RWPE2 (cell line): ENCODE measurements around the gene KIF1B.

ENCODE experiments used
- ATAC-seq: fragments of 200-7000 bp; cut with Tn5 transposase; 3 replicates; pipeline ENCODE4 v1.9.1; 2021; ENCODE audit warnings: low read depth
- DNase-seq: peaks from one replicate; pipeline ENCODE4 v3.0.0-alpha.2; 2020; ENCODE audit warnings: low spot score
- H3K27ac ChIP-seq: fragments of 450-650 bp; 2 replicates; pipeline ENCODE4 v1.5.1; 2017; ENCODE audit warnings: mild to moderate bottlenecking; ENCODE audit not compliant: poor library complexity, severe bottlenecking
- H3K27me3 ChIP-seq: fragments of 250-450 bp; sonication (Bioruptor Pico); 2 replicates; pipeline ENCODE4 v1.5.1; 2021; ENCODE audit warnings: mild to moderate bottlenecking, moderate library complexity; ENCODE audit not compliant: insufficient read depth, poor library complexity, severe bottlenecking
- H3K36me3 ChIP-seq: fragments of 250-450 bp; sonication (Bioruptor Pico); 2 replicates; pipeline ENCODE4 v1.5.1; 2020; ENCODE audit warnings: low read depth, mild to moderate bottlenecking, moderate library complexity
- H3K4me1 ChIP-seq: fragments of 250-450 bp; sonication (Bioruptor Pico); 2 replicates; pipeline ENCODE4 v1.5.1; 2021; ENCODE audit warnings: mild to moderate bottlenecking, moderate library complexity; ENCODE audit not compliant: insufficient read depth, poor library complexity, severe bottlenecking
- H3K4me3 ChIP-seq: fragments of 250-450 bp; sonication (Bioruptor Pico); 2 replicates; pipeline ENCODE4 v1.5.1; 2021; ENCODE audit warnings: mild to moderate bottlenecking, moderate library complexity; ENCODE audit not compliant: severe bottlenecking
- H3K9me3 ChIP-seq: fragments of 250-450 bp; sonication (Bioruptor Pico); 2 replicates; pipeline ENCODE4 v1.5.1; 2021; ENCODE audit warnings: mild to moderate bottlenecking, moderate library complexity; ENCODE audit not compliant: severe bottlenecking
- CTCF ChIP-seq: fragments of 450-650 bp; IDR thresholded peaks from one replicate; pipeline ENCODE4 v1.5.1; 2017; ENCODE audit warnings: mild to moderate bottlenecking, moderate library complexity; ENCODE audit not compliant: poor library complexity, severe bottlenecking

Gene KIF1B

GRCh38 chr1:10328180-10328963 lies 118.0 kb downstream of the KIF1B start:
- Histone ChIP-seq H3K27me3 (no peaks in the 10 kb centered on the region), H3K4me1 (no peaks in the 10 kb centered on the region), H3K9me3 (no peaks in the 10 kb centered on the region), H3K36me3 (peaks cover 29% of the 10 kb centered on the region), H3K27ac (no peak overlapping the region), H3K4me3 (no peak overlapping the region)
- no peak for ATAC-seq
- no peak for DNase-seq
- TF ChIP-seq CTCF = no peak

- TF ChIP-seq CTCF = no peak
- Histone ChIP-seq H3K27ac (no peak overlapping the region), H3K36me3 (peaks cover 60% of the 10 kb centered on the region), H3K27me3 (no peaks in the 10 kb centered on the region), H3K9me3 (no peaks in the 10 kb centered on the region), H3K4me3 (no peak overlapping the region), H3K4me1 (no peaks in the 10 kb centered on the region)
- ATAC-seq = no peak
- DNase-seq = no peak
Observed at GRCh38 chr1:10337436-10337835, 127.1 kb downstream of the KIF1B start.

- H3K36me3 ChIP-seq = peaks cover 66% of the 10 kb centered on the region
- H3K4me3 ChIP-seq = no peak overlapping the region
- no peak for DNase-seq
Observed at GRCh38 chr1:10338047-10338446, 127.7 kb downstream of the KIF1B start.

GRCh38 chr1:10338611-10339010 lies 128.2 kb downstream of the KIF1B start:
- H3K27ac ChIP-seq = no peak overlapping the region
- ATAC-seq = no peak
- H3K4me3 ChIP-seq = no peak overlapping the region
- no peak for TF ChIP-seq CTCF
- H3K27me3 ChIP-seq = no peaks in the 10 kb centered on the region
- peaks cover 72% of the 10 kb centered on the region for H3K36me3 ChIP-seq
- no peak for DNase-seq
- no peaks in the 10 kb centered on the region for H3K9me3 ChIP-seq
- no peaks in the 10 kb centered on the region for H3K4me1 ChIP-seq

More at GRCh38 chr1:10338047-10338446, 127.7 kb downstream of the KIF1B start:
- no peaks in the 10 kb centered on the region for H3K4me1 ChIP-seq
- no peaks in the 10 kb centered on the region for H3K9me3 ChIP-seq
- H3K27me3 ChIP-seq = no peaks in the 10 kb centered on the region
- peak; percentile 70 for TF ChIP-seq CTCF
- peak; percentile 76 for ATAC-seq
- H3K27ac ChIP-seq = no peak overlapping the region

- H3K36me3 ChIP-seq = peaks cover 77% of the 10 kb centered on the region
- no peak overlapping the region for H3K27ac ChIP-seq
- no peak overlapping the region for H3K4me3 ChIP-seq
- H3K27me3 ChIP-seq = no peaks in the 10 kb centered on the region
- no peak for TF ChIP-seq CTCF
- H3K4me1 ChIP-seq = no peaks in the 10 kb centered on the region
- DNase-seq (no peak), ATAC-seq (no peak)
- H3K9me3 ChIP-seq = no peaks in the 10 kb centered on the region
Observed at GRCh38 chr1:10339036-10339567, 128.7 kb downstream of the KIF1B start.
